GM19395 (cell line): ENCODE results near the gene ACSS2.

Experiments used
- ATAC-seq: cut with Tn5 transposase; IDR thresholded peaks from one replicate; pipeline ENCODE4 v1.9.1; 2021; ENCODE audit warnings: mild to moderate bottlenecking, moderate library complexity; ENCODE audit not compliant: unreplicated experiment

ACSS2 gene

GRCh38 chr20:34971561-34972235, 95.3 kb downstream of the ACSS2 start:
- no peak for ATAC-seq

GRCh38 chr20:34974246-34974645, 97.8 kb downstream of the ACSS2 start:
- no peak for ATAC-seq

GRCh38 chr20:34976286-34976685, 99.9 kb downstream of the ACSS2 start:
- no peak for ATAC-seq
